ENCODE data around the gene P4HA2. TPM values are rescaled to one million over a fixed set of nuclear protein-coding genes. Genes with fewer than 3 reads are reported as not detected.

Gene P4HA2
- total and polyA plus RNA-seq, 8 donors, result 22.5 to 81.9 (median 34.1) TPM

GRCh38 chr5:132261881-132262845, 34.5 kb upstream of the P4HA2 start:
- intact Hi-C loops (cut with DNase I), result no loop called here
- Histone ChIP-seq H3K9me3 (no peaks in the 10 kb centered on the region), H3K27ac (no peak overlapping the region), H3K4me3 (no peak overlapping the region), H3K27me3 (peaks cover 0 to 17% of the 10 kb centered on the region in 2 donors), H3K4me1 (peaks cover 21 to 38% of the 10 kb centered on the region in 2 donors), H3K36me3 (no peaks in the 10 kb centered on the region)
- ATAC-seq (no peak), DNase-seq (no peak)
- TF ChIP-seq CTCF (IDR thresholded peaks at IDR 0.05), result no peak

- TF ChIP-seq CTCF (IDR thresholded peaks at IDR 0.05), result no peak
- DNase-seq (peak in 1 of 4 donors; percentile 81), ATAC-seq (peak; percentile 5)
- intact Hi-C loops (cut with DNase I), result no loop called here
- Histone ChIP-seq H3K27me3 (peaks cover 0 to 24% of the 10 kb centered on the region in 2 donors), H3K4me1 (peaks cover 19 to 33% of the 10 kb centered on the region in 2 donors), H3K4me3 (no peak overlapping the region), H3K9me3 (no peaks in the 10 kb centered on the region), H3K27ac (peak overlapping the region in 1 of 2 donors; percentile 77), H3K36me3 (no peaks in the 10 kb centered on the region)
Observed at GRCh38 chr5:132260714-132261551, 33.3 kb upstream of the P4HA2 start.

GRCh38 chr5:132260051-132260450, 32.4 kb upstream of the P4HA2 start:
- TF ChIP-seq CTCF (IDR thresholded peaks at IDR 0.05), result no peak
- peak overlapping the region in 1 of 2 donors; percentile 77 for H3K27ac ChIP-seq
- H3K4me3 ChIP-seq, result no peak overlapping the region
- no peaks in the 10 kb centered on the region for H3K36me3 ChIP-seq
- ATAC-seq, result peak; percentile 21
- no peak for DNase-seq
- no peaks in the 10 kb centered on the region for H3K9me3 ChIP-seq
- H3K4me1 ChIP-seq, result peaks cover 12 to 31% of the 10 kb centered on the region in 2 donors
- peaks cover 0 to 24% of the 10 kb centered on the region in 2 donors for H3K27me3 ChIP-seq
- intact Hi-C loops (cut with DNase I), result no loop called here

- H3K9me3 ChIP-seq, result no peaks in the 10 kb centered on the region
- H3K4me3 ChIP-seq, result no peak overlapping the region
- no peaks in the 10 kb centered on the region for H3K36me3 ChIP-seq
- TF ChIP-seq CTCF (IDR thresholded peaks at IDR 0.05), result no peak
- ATAC-seq, result peak; percentile 26
- H3K27me3 ChIP-seq, result peaks cover 0 to 24% of the 10 kb centered on the region in 2 donors
- peak in 3 of 4 donors; percentile 56 to 94 (median 87) for DNase-seq
- H3K4me1 ChIP-seq, result peaks cover 12 to 31% of the 10 kb centered on the region in 2 donors
- peak overlapping the region in 1 of 2 donors; percentile 77 for H3K27ac ChIP-seq
- intact Hi-C loops (cut with DNase I), result no loop called here
Observed at GRCh38 chr5:132259069-132259851, 31.6 kb upstream of the P4HA2 start.
